Right lobe of liver (tissue), 4 donors: ENCODE results near the gene FER.

ENCODE experiments used
- CTCF ChIP-seq, 4 donors: fragments of 200-600 bp in 3 of 4; fragments of 450-650 bp in 1 of 4; IDR thresholded peaks; one replicate each; pipeline versions ENCODE4 v1.5.1 to v1.8.0; 2016 to 2022; ENCODE audit warnings: antibody characterized with exemption in 4 of 4, mild to moderate bottlenecking in 2 of 4
- POLR2A ChIP-seq: fragments of 450-650 bp; IDR thresholded peaks from one replicate; pipeline ENCODE4 v1.6.1; 2017; ENCODE audit warnings: antibody characterized with exemption, mild to moderate bottlenecking
- donor health status: DM: no; HTN: no; CAD: no.
- donor health status: DM: no; HTN: no; CAD: no.
- donor health status: DM: no; HTN: yes; CAD: no.

GRCh38 chr5:108801776-108802175 is 54.1 kb downstream of the FER start:
- TF ChIP-seq CTCF (IDR thresholded peaks at IDR 0.05), result no peak
- no peak for TF ChIP-seq POLR2A
